Caco-2 (cell line): ENCODE results near the gene CACNA2D2. TPM values are rescaled to one million over a fixed set of nuclear protein-coding genes. Genes with fewer than 3 reads are reported as not detected.

Experiments
- BruUV-seq: library from RNA; stranded (reverse); fragments of 400-500 nt; replicated peaks from 2 replicates; lab custom pipeline; 2021; lab: Mats Ljungman, UMichigan
- CTCF ChIA-PET: fragments of 300-600 bp; sonication (Branson Sonifier 250); formaldehyde crosslinking; loops from one replicate; lab custom pipeline; 2022; ENCODE audit warnings: antibody characterized with exemption; lab: Charles Lee
- POLR2A ChIA-PET: fragments of 300-600 bp; sonication (Branson Sonifier 250); formaldehyde crosslinking; loops from one replicate; lab custom pipeline; 2022; ENCODE audit warnings: antibody characterized with exemption; lab: Charles Lee
- DNase-seq, 2 experiments: peaks; one replicate each; pipeline versions ENCODE4 v3.0.0 to v3.0.0-alpha.2; 2020 to 2022
- H3K27me3 ChIP-seq: replicated peaks from 2 replicates; pipeline ENCODE4 v1.6.0; 2011; ENCODE audit warnings: low read length; ENCODE audit not compliant: control insufficient read depth, insufficient read depth
- H3K36me3 ChIP-seq: 2 replicates; pipeline ENCODE4 v1.5.1; 2011; ENCODE audit warnings: low read length; ENCODE audit not compliant: control insufficient read depth, insufficient read depth
- H3K4me1 ChIP-seq: fragments of 250-450 bp; sonication (Bioruptor Pico); 2 replicates; pipeline ENCODE4 v1.5.1; 2020; ENCODE audit warnings: mild to moderate bottlenecking
- H3K4me3 ChIP-seq: 2 replicates; pipeline ENCODE4 v1.5.1; 2011; ENCODE audit warnings: low read depth, mild to moderate bottlenecking, control low read depth, low read length
- H3K9me3 ChIP-seq: fragments of 250-450 bp; sonication (Bioruptor Pico); 2 replicates; pipeline ENCODE4 v1.5.1; 2020; ENCODE audit warnings: mild to moderate bottlenecking, moderate library complexity
- H3K27ac Mint-ChIP-seq: one replicate; pipeline ENCODE4 v1.8.0; 2022; ENCODE audit warnings: mixed read lengths; ENCODE audit not compliant: unreplicated experiment
- H3K27me3 Mint-ChIP-seq: one replicate; pipeline ENCODE4 v1.8.0; 2022; ENCODE audit warnings: mixed read lengths; ENCODE audit not compliant: insufficient read depth, unreplicated experiment
- H3K36me3 Mint-ChIP-seq: one replicate; pipeline ENCODE4 v1.8.0; 2022; ENCODE audit warnings: mild to moderate bottlenecking, mixed read lengths; ENCODE audit not compliant: insufficient read depth, unreplicated experiment
- H3K4me1 Mint-ChIP-seq: one replicate; pipeline ENCODE4 v1.8.0; 2022; ENCODE audit warnings: low read depth, mixed read lengths; ENCODE audit not compliant: unreplicated experiment
- H3K4me3 Mint-ChIP-seq: one replicate; pipeline ENCODE4 v1.8.0; 2022; ENCODE audit warnings: mild to moderate bottlenecking, moderate library complexity, mixed read lengths; ENCODE audit not compliant: unreplicated experiment
- H3K9me3 Mint-ChIP-seq: one replicate; pipeline ENCODE4 v1.8.0; 2022; ENCODE audit warnings: mixed read lengths; ENCODE audit not compliant: unreplicated experiment
- intact Hi-C: fragments of 100-400 bp; cut with micrococcal nuclease; formaldehyde crosslinking; loops from one replicate; pipeline ENCODE4 v1.10.0; 2022; ENCODE audit not compliant: unreplicated experiment
- total RNA-seq: library from RNA; stranded (reverse); gene quantifications from 2 replicates; pipeline ENCODE4 v1.2.3, GENCODE V29; 2022
- TF ChIP-seq, protein P1 (sequence below), 2 experiments: fragments of 200-600 bp in 1 of 2; IDR thresholded peaks; 1 replicate in 1 of 2; 2 replicates in 1 of 2; pipeline versions ENCODE4 v1.5.1 to v1.8.0; 2011 to 2022; ENCODE audit warnings: antibody characterized with exemption in 1 of 2, control low read depth in 1 of 2, inconsistent platforms in 1 of 2, low read depth in 1 of 2, low read length in 1 of 2, mild to moderate bottlenecking in 1 of 2, moderate library complexity in 1 of 2; ENCODE audit not compliant: insufficient read depth in 1 of 2, severe bottlenecking in 1 of 2, unreplicated experiment in 1 of 2

Gene CACNA2D2
- total RNA-seq, 1 experiment from 2014 or later = 0.25 TPM

DNA sequence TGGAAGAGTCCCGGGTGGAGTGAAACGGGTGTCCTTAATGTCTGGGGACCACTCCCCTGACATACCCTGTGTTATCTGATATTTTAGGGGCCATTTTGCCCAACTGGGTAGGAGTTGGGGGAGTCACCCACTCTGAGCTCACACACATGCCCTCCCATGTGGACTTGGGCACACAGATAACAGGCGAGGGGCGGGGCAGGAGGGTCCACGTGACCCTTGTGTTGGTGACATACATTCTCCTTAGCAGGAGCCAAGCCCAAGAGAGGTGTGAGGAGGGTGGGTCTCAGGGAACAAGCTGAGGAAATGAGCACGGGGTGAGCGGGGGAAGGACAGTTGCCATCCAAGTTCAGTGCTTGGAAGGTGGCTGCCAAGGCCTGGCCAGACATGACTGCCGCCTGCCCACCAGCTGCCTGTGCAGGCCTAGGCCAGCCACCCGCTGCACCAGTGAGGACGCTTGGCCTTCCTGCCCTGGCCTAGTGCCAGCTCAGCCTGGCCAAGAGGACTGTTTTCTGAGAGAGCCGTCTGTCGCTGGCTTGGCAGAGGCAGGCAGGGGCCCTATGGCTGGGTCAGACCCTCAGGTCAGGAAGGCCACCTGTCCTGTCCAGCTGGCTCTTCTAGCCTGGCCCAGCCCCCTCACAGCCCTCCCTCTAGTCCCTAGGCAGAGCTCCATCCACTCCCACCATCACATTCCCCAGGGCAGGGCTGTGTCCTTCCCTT is 112.8 kb downstream of the CACNA2D2 start:
- no peaks in the 10 kb centered on the region for H3K9me3 ChIP-seq
- H3K36me3 ChIP-seq = no peaks in the 10 kb centered on the region
- POLR2A ChIA-PET = no interaction called here
- no peaks in the 10 kb centered on the region for H3K4me1 ChIP-seq
- H3K4me3 ChIP-seq = no peak overlapping the region
- no peak for DNase-seq
- H3K27me3 Mint-ChIP-seq = no peaks in the 10 kb centered on the region
- H3K4me3 Mint-ChIP-seq = no peak overlapping the region
- H3K27ac Mint-ChIP-seq = no peak overlapping the region
- no peaks in the 10 kb centered on the region for H3K9me3 Mint-ChIP-seq
- H3K4me1 Mint-ChIP-seq = no peaks in the 10 kb centered on the region
- H3K36me3 Mint-ChIP-seq = no peaks in the 10 kb centered on the region
- no peaks in the 10 kb centered on the region for H3K27me3 ChIP-seq
- BruUV-seq = no TSS peak
- TF ChIP-seq, protein P1, sequence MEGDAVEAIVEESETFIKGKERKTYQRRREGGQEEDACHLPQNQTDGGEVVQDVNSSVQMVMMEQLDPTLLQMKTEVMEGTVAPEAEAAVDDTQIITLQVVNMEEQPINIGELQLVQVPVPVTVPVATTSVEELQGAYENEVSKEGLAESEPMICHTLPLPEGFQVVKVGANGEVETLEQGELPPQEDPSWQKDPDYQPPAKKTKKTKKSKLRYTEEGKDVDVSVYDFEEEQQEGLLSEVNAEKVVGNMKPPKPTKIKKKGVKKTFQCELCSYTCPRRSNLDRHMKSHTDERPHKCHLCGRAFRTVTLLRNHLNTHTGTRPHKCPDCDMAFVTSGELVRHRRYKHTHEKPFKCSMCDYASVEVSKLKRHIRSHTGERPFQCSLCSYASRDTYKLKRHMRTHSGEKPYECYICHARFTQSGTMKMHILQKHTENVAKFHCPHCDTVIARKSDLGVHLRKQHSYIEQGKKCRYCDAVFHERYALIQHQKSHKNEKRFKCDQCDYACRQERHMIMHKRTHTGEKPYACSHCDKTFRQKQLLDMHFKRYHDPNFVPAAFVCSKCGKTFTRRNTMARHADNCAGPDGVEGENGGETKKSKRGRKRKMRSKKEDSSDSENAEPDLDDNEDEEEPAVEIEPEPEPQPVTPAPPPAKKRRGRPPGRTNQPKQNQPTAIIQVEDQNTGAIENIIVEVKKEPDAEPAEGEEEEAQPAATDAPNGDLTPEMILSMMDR (IDR thresholded peaks at IDR 0.05; ENCODE audit: insufficient read depth in 1 of 2, low read depth in 1 of 2, low read length in 1 of 2, severe bottlenecking in 1 of 2, unreplicated experiment in 1 of 2) = no peak
- CTCF ChIA-PET = interaction anchor here (0.6 kb wide), 2 partner anchors 16 to 52 kb away, joined by 3 to 4 read pairs; no protein-coding TSS in a partner anchor
- intact Hi-C loops = no loop called here

DNA sequence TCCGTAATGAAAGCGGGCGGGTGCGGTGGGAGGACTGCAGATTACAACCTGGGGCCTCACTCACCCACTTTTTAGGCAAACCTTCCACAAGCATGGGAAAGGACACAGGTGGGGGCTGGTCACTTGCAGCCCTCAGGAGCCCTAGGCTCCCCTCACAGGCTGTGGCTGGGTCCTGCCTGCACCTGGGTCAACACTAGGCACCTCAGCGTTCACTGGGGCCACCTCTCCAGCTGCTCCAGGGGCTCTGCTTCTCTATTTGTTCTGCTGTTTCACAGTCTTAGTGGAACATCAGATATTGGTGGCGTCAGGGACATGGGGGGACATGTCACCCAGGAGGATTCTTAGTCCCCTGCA is 114.0 kb downstream of the CACNA2D2 start:
- no TSS peak for BruUV-seq
- ChIA-PET CTCF (interaction anchor here (0.6 kb wide), 1 partner anchor 115 kb away, joined by 8 read pairs; no protein-coding TSS in a partner anchor), POLR2A (interaction anchor here (0.6 kb wide), 1 partner anchor 1606 kb away, joined by 5 read pairs; the partner anchor contains the start of gene RPL29)
- Mint-ChIP-seq H3K27me3 (no peaks in the 10 kb centered on the region), H3K9me3 (no peaks in the 10 kb centered on the region), H3K36me3 (no peaks in the 10 kb centered on the region), H3K4me1 (no peaks in the 10 kb centered on the region), H3K27ac (no peak overlapping the region), H3K4me3 (no peak overlapping the region)
- Histone ChIP-seq H3K4me1 (no peaks in the 10 kb centered on the region), H3K4me3 (no peak overlapping the region), H3K36me3 (no peaks in the 10 kb centered on the region), H3K27me3 (no peaks in the 10 kb centered on the region), H3K9me3 (no peaks in the 10 kb centered on the region)
- TF ChIP-seq, protein P1 (IDR thresholded peaks at IDR 0.05; ENCODE audit: insufficient read depth in 1 of 2, low read depth in 1 of 2, low read length in 1 of 2, severe bottlenecking in 1 of 2, unreplicated experiment in 1 of 2) = no peak
- no peak for DNase-seq
- intact Hi-C loops = no loop called here

DNA sequence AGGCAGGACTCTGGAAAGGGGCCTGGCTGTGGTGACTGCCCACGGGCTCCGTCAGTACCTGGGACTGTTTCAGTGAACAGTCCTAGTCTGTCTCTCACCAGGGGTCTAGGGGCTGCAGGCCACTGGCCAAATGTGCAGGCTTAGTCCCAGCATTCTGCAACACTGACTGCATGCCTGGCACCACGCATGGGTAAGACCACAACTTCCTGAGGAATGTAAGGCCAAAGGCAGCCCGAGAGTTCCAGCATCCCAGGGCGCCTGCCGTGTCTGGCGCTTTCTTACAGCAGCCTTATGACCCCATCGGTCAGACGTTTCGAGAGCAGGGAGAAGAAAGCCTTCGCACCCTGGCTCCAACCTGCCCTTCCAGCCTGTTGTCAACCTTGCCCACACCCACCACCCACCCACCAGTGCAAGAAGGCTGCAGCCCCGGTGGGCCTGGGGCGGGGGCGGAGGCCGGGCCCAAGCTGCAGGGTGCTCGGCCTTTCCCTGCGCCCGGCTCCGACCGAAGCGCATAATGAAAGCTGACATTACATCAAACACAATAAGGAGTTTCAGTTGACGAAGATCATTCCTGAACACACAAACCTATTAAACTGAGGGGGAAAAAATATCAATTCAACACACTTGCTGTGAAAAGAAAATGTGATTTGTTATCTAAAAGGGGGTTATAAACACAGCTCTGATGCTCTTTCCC is 114.6 kb downstream of the CACNA2D2 start:
- peaks cover 2% of the 10 kb centered on the region for H3K27me3 Mint-ChIP-seq
- no peaks in the 10 kb centered on the region for H3K9me3 ChIP-seq
- BruUV-seq = no TSS peak

More for the DNA sequence above, 114.6 kb downstream of the CACNA2D2 start:
- no peak overlapping the region for H3K27ac Mint-ChIP-seq
- no peak for DNase-seq
- no peaks in the 10 kb centered on the region for H3K9me3 Mint-ChIP-seq
- no peak overlapping the region for H3K4me3 Mint-ChIP-seq
- no peaks in the 10 kb centered on the region for H3K4me1 Mint-ChIP-seq
- H3K4me3 ChIP-seq = no peak overlapping the region
- H3K36me3 Mint-ChIP-seq = no peaks in the 10 kb centered on the region
- no peaks in the 10 kb centered on the region for H3K4me1 ChIP-seq
- H3K27me3 ChIP-seq = no peaks in the 10 kb centered on the region
- intact Hi-C loops = no loop called here
- TF ChIP-seq, protein P1 (IDR thresholded peaks at IDR 0.05; ENCODE audit: insufficient read depth in 1 of 2, low read depth in 1 of 2, low read length in 1 of 2, severe bottlenecking in 1 of 2, unreplicated experiment in 1 of 2) = no peak
- POLR2A ChIA-PET = interaction anchor here (0.6 kb wide), 1 partner anchor 1607 kb away, joined by 5 read pairs; the partner anchor contains the start of gene RPL29
- CTCF ChIA-PET = interaction anchor here (0.6 kb wide), 1 partner anchor 115 kb away, joined by 8 read pairs; no protein-coding TSS in a partner anchor
- no peaks in the 10 kb centered on the region for H3K36me3 ChIP-seq
